HepG2 (cell line): Measurements from ENCODE around the gene DUSP22. TPM values are rescaled to one million over a fixed set of nuclear protein-coding genes. Genes with fewer than 3 reads are reported as not detected.

ENCODE experiments used
- AHDC1 ChIP-seq: sonication (generic); formaldehyde crosslinking; IDR thresholded peaks from 2 replicates; pipeline ENCODE4 v1.5.1; 2020; ENCODE audit warnings: mild to moderate bottlenecking, missing genetic modification reagents, borderline replicate concordance
- ASH2L ChIP-seq: fragments of 300-600, 200-600 bp; sonication (generic); IDR thresholded peaks from 2 replicates; pipeline ENCODE4 v1.7.0; 2017; ENCODE audit warnings: low read depth, mild to moderate bottlenecking, moderate library complexity, mixed read lengths, low read length; ENCODE audit not compliant: insufficient read length
- ATF5 ChIP-seq: sonication (generic); formaldehyde crosslinking; IDR thresholded peaks from 2 replicates; pipeline ENCODE4 v1.4.0; 2020; ENCODE audit warnings: mild to moderate bottlenecking, low read depth, missing genetic modification reagents
- CBX1 ChIP-seq: IDR thresholded peaks from one replicate; pipeline ENCODE4 v1.6.1; 2016; ENCODE audit warnings: antibody characterized with exemption, low read depth
- CBX2 ChIP-seq, 2 experiments: fragments of 200-600 bp in 1 of 2; sonication (generic); formaldehyde crosslinking in 1 of 2; IDR thresholded peaks; 2 replicates each; pipeline versions ENCODE4 v1.7.0 to v1.8.1; 2018 to 2022; ENCODE audit warnings: low read depth in 2 of 2, low read length in 1 of 2, mild to moderate bottlenecking in 1 of 2, missing genetic modification reagents in 1 of 2
- CHCHD3 ChIP-seq: sonication (generic); formaldehyde crosslinking; IDR thresholded peaks from 2 replicates; pipeline ENCODE4 v1.8.0; 2022; ENCODE audit warnings: mild to moderate bottlenecking, missing genetic modification reagents, moderate library complexity
- CREM ChIP-seq, 2 experiments: sonication (generic) in 1 of 2; formaldehyde crosslinking in 1 of 2; IDR thresholded peaks; 2 replicates each; pipeline versions ENCODE4 v1.4.0 to v1.6.1; 2016 to 2020; ENCODE audit warnings: antibody characterized with exemption in 1 of 2, mild to moderate bottlenecking in 1 of 2, missing genetic modification reagents in 1 of 2
- ETV6 ChIP-seq: sonication (generic); formaldehyde crosslinking; conservative IDR thresholded peaks from 2 replicates; pipeline ENCODE4 v1.4.0; 2020; ENCODE audit warnings: missing genetic modification reagents
- FOXK2 ChIP-seq: fragments of 450-650 bp; IDR thresholded peaks from 2 replicates; pipeline ENCODE4 v1.6.1; 2016
- GATA4 ChIP-seq: sonication (generic); IDR thresholded peaks from 2 replicates; pipeline ENCODE4 v1.6.1; 2016; ENCODE audit warnings: antibody characterized with exemption, low read depth, borderline replicate concordance
- HCFC1 ChIP-seq: fragments of 150-350 bp; IDR thresholded peaks from 2 replicates; pipeline ENCODE4 v1.6.1; 2014; ENCODE audit warnings: low read depth, low read length
- IRF1 ChIP-seq: sonication (generic); formaldehyde crosslinking; IDR thresholded peaks from 2 replicates; pipeline ENCODE4 v1.4.0; 2020; ENCODE audit warnings: low read depth, mild to moderate bottlenecking, missing genetic modification reagents
- MBD4 ChIP-seq: IDR thresholded peaks from 2 replicates; pipeline ENCODE4 v1.6.1; 2012; ENCODE audit warnings: low read length, inconsistent platforms, borderline replicate concordance
- MXI1 ChIP-seq: IDR thresholded peaks from 3 replicates; pipeline ENCODE4 v1.6.1; 2012; ENCODE audit warnings: low read depth, low read length, inconsistent platforms, borderline replicate concordance
- NCOA5 ChIP-seq: sonication (generic); formaldehyde crosslinking; IDR thresholded peaks from 2 replicates; pipeline ENCODE4 v1.4.0; 2020; ENCODE audit warnings: missing genetic modification reagents
- NCOR1 ChIP-seq: fragments of 200-600 bp; sonication (generic); IDR thresholded peaks from 2 replicates; pipeline ENCODE4 v1.7.0; 2017; ENCODE audit warnings: antibody characterized with exemption, low read length, borderline replicate concordance
- RAD51 ChIP-seq: fragments of 450-650 bp; IDR thresholded peaks from 2 replicates; pipeline ENCODE4 v1.6.1; 2016; ENCODE audit warnings: borderline replicate concordance
- RARA ChIP-seq: IDR thresholded peaks from 2 replicates; pipeline ENCODE4 v1.6.1; 2016; ENCODE audit warnings: missing genetic modification reagents, missing compliant biosample characterization
- RELA ChIP-seq: sonication (generic); formaldehyde crosslinking; IDR thresholded peaks from 2 replicates; pipeline ENCODE4 v1.4.0; 2020; ENCODE audit warnings: missing genetic modification reagents
- RFXANK ChIP-seq: IDR thresholded peaks from 2 replicates; pipeline ENCODE4 v1.6.1; 2016
- TARDBP ChIP-seq: sonication (generic); formaldehyde crosslinking; IDR thresholded peaks from 2 replicates; pipeline ENCODE4 v1.8.0; 2022; ENCODE audit warnings: mild to moderate bottlenecking, missing genetic modification reagents
- TEAD3 ChIP-seq: optimal IDR thresholded peaks from 2 replicates; pipeline ENCODE3; 2016; ENCODE audit warnings: borderline replicate concordance
- ZFYVE20 ChIP-seq: sonication (generic); formaldehyde crosslinking; IDR thresholded peaks from 2 replicates; pipeline ENCODE4 v1.8.0; 2023; ENCODE audit warnings: low read depth, mild to moderate bottlenecking, moderate library complexity, missing genetic modification reagents, borderline replicate concordance
- ZNF605 ChIP-seq: sonication (generic); formaldehyde crosslinking; IDR thresholded peaks from 2 replicates; pipeline ENCODE4 v1.8.0; 2022; ENCODE audit warnings: mild to moderate bottlenecking, missing genetic modification reagents
- ZNF883 ChIP-seq: sonication (generic); formaldehyde crosslinking; IDR thresholded peaks from 2 replicates; pipeline ENCODE4 v1.5.1; 2020; ENCODE audit warnings: mild to moderate bottlenecking, missing genetic modification reagents; ENCODE audit errors: not compliant biosample characterization
- polyA plus RNA-seq, 8 experiments: library from polyadenylated mRNA; depleted of rRNA in 3 of 8; stranded (reverse) in 7 of 8; unstranded in 1 of 8; fragments of >200 nt; fragmentation: Illumina TruSeq in 4 of 8; extraction: Trizol in 4 of 8; gene quantifications; 2 replicates each; pipeline versions ENCODE4 v1.2.1 to v1.2.3, GENCODE V29; 2011 to 2016; ENCODE audit warnings: low read depth in 4 of 8, missing spikeins in 1 of 8, mixed read lengths in 1 of 8; ENCODE audit not compliant: insufficient read depth in 1 of 8
- total RNA-seq, 5 experiments: library from RNA; depleted of rRNA; stranded (reverse); fragments of >200 nt; fragmentation: Illumina TruSeq; extraction: Trizol; gene quantifications; 2 replicates each; pipeline ENCODE4 v1.2.3, GENCODE V29; 2016; ENCODE audit warnings: low read depth in 1 of 5

DUSP22 gene
- total and polyA plus RNA-seq, 2 of the 13 experiments (the other 11 are each of a cell fraction or from before 2014, with no cell fraction given) = 20.2 to 32.8 TPM

GRCh38 chr6:291204-291696 lies 1.0 kb upstream of the DUSP22 start (continued):
- TF ChIP-seq ATF5 = no peak
- TF ChIP-seq RAD51 = no peak
- peak; percentile 45; the same call in 1 of the 2 replicates for TF ChIP-seq MBD4
- TF ChIP-seq GATA4 = no peak
- no peak for TF ChIP-seq NCOR1
- 0 out of 2 replicates have a peak, but pooled peaks have one; percentile 16 for TF ChIP-seq ZFYVE20 (CRISPR knock-in tag)
- TF ChIP-seq RFXANK (CRISPR knock-in tag) = no peak
- TF ChIP-seq IRF1 (CRISPR knock-in tag) = no peak
- TF ChIP-seq MXI1 = no peak
- no peak for TF ChIP-seq FOXK2
- peak; percentile 17 for TF ChIP-seq TEAD3 (CRISPR knock-in tag)
- TF ChIP-seq NCOA5 (CRISPR knock-in tag) = no peak
- no peak for TF ChIP-seq TARDBP (CRISPR knock-in tag)
- TF ChIP-seq ZNF605 = no peak
- TF ChIP-seq CBX2 (IDR thresholded peaks at IDR 0.05; ENCODE audit: low read depth, low read length) = no peak
- 0 out of 2 replicates have a peak, but pooled peaks have one; percentile 66 for TF ChIP-seq CBX2 (CRISPR knock-in tag; IDR thresholded peaks at IDR 0.05; ENCODE audit: low read depth)
- no peak for TF ChIP-seq HCFC1
- 0 out of 2 replicates have a peak, but pooled peaks have one; percentile 28 for TF ChIP-seq CREM (IDR thresholded peaks at IDR 0.05)
- TF ChIP-seq CREM (CRISPR knock-in tag; IDR thresholded peaks at IDR 0.05) = no peak
- TF ChIP-seq CBX1 = no peak
- TF ChIP-seq RARA (CRISPR knock-in tag) = 0 out of 2 replicates have a peak, but pooled peaks have one; percentile 4
- TF ChIP-seq ASH2L = no peak
- 0 out of 2 replicates have a peak, but pooled peaks have one; percentile 2 for TF ChIP-seq ETV6 (CRISPR knock-in tag)
- no peak for TF ChIP-seq ZNF883 (CRISPR knock-in tag)
- TF ChIP-seq RELA (CRISPR knock-in tag) = no peak
- 0 out of 2 replicates have a peak, but pooled peaks have one; percentile 50 for TF ChIP-seq AHDC1 (CRISPR knock-in tag)
- no peak for TF ChIP-seq CHCHD3 (CRISPR knock-in tag)
